NOMO-1 (cell line): Measurements from ENCODE around the gene OIP5.
"Not testable (repeated sequence)": the region's sequence is repeated elsewhere in the genome, so short reads cannot be mapped to it uniquely, and the experiment has no call there.

Source experiments
- DNase-seq, 2 experiments: peaks; one replicate each; lab custom pipeline; 2025; ENCODE audit not compliant: unreplicated experiment in 2 of 2; lab: John Stamatoyannopoulos, UW

Gene OIP5

DNA sequence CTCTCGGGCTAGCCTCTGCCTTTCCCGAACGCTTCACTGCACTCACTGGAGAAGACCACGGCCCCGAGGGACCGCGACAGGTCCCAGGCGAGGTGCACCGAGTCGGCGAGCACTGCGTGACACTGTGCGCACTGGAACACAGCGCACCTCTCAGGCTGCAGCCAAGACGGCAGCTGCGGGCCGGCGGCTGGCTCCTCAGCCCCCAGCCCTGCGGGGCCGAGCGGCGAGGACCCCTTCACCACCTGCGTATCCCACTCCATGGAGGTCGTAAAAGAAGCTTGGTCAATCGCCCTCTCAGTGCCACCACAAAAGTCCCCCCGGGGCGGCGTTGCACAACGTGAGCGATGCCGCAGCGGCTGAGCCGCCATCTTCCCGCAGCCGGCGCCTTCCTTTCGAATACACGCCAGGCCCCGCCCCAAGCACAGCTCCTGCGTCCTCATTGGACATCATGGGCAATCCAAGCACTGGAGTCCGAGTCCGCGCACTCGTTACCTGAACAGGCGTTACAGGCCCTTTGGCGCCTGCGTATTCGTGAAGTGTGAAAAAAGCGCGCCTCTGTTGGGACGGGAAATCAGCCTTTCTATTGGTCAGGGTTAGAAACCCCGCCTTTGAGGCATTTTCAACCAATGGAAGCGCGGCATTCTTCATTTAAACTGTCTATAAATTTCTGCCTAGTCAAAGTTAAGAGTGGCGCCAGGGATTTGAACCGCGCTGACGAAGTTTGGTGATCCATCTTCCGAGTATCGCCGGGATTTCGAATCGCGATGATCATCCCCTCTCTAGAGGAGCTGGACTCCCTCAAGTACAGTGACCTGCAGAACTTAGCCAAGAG, at the start of gene OIP5, which contains the start of gene NUSAP1:
OIP5 (minus strand) TSS at position 398 of the 832 bp plus-strand sequence; CDS start at position 368, 30 bp downstream.
NUSAP1 (plus strand) TSS at position 688 of the 832 bp plus-strand sequence; CDS start at position 765, 77 bp downstream.
- peak; percentile 99 for DNase-seq

DNA sequence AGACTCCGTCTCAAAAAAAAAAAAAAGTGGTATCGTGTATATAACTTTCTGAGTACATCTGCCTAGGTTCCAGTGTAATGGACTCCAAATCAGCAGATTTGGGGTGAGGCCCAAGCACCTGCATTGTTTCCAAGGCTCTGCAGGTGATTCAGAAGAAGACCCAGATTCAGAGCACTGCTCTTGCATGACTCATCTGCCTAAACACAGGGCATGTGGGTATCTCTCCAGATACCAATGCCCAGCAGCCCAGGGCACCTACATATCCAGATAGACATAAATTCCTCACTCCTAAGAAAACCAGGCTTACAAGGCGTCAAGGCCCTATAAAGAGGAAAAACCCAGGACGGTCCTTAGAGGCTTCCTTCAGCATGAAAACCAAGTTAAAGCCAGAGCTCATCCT, 45.6 kb upstream of the OIP5 start:
- DNase-seq = no peak

GRCh38 chr15:41367418-41367817, 35.0 kb upstream of the OIP5 start:
- no peak for DNase-seq

- no peak for DNase-seq
These were observed 22.0 kb upstream of the OIP5 start for GRCh38 chr15:41354371-41354770.

- DNase-seq = no peak
These were observed 17.8 kb upstream of the OIP5 start for GRCh38 chr15:41350057-41350717.

DNA sequence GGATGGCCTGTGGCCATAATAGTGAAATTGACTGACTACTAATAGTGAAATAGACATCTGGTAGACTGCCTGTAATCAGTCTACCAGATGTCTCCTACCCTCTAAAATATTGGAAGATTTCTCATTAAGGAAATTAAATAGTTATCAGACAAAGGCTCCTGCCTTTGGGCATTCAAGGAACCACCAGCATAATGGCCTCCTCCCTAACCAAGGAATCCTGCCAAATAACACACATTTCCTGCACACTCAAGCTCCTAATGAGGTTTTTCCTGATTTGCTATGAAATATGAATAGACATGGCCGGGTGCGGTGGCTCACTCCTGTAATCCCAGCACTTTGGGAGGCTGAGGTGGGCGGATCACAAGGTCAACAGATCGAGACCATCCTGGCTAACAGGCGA, 14.8 kb upstream of the OIP5 start:
- DNase-seq = no peak

DNA sequence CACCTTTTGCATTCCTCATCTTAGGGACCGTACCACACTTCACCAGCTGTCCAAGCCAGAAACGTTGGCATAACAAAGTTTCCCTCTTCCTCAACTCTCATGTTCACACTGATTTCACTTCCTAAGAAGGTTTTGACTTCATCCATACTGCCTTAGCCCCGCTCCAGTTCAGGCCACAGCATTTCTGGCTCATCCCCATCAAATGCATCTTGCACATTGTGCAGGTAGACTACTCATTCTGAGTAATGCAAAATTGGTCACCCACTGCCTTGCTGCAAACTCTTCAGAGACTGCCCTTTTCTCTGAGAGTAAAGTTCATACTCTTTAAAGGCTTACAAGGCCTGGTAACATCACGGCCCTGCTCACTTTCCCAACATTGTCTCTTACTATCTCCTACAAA, 9.1 kb upstream of the OIP5 start:
- no peak for DNase-seq

- DNase-seq = no peak
These were observed 7.9 kb upstream of the OIP5 start for GRCh38 chr15:41340189-41340695.

DNA sequence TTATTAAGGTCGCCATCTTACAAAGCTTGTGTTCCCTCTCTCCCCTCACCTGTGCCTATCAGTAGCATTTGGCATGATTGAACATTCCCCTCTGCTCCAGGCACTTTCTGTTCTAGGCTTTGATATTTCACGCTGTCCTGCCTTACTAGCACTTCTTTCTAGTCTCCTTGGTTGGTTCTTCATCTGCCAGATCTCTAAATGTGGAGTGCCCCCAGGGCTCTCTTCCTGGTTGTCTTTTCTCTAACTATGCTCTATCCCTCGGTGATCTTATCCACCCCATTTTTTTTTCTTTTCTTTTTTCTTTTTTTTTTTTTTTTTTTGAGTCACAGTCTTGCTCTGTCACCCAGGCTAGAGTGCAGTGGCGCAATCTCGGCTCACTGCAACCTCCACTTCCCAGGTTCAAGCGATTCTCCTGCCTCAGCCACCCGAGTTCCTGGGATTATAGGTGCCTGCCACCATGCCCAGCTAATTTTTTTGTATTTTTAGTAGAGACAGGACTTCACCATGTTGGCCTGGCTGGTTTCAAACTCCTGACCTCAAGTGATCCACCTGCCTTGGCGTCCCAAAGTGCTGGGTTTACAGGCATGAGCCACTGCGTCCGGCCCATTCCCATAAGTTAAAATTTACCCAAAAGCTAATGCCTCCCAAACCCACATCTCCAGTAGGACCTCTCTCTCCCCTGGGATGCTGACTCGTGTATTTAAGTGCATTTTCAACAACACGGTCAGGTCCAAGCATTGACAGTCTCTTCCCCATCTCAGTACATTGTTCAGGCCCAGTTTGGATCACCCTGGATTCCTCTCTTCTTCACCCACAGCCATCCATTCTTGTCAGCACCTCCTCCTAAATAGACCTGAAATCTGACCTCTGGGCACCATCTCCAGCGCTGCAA, 5.5 kb upstream of the OIP5 start:
- no peak for DNase-seq

- DNase-seq = no peak
These were observed 4.7 kb upstream of the OIP5 start for GRCh38 chr15:41337047-41337446.

DNA sequence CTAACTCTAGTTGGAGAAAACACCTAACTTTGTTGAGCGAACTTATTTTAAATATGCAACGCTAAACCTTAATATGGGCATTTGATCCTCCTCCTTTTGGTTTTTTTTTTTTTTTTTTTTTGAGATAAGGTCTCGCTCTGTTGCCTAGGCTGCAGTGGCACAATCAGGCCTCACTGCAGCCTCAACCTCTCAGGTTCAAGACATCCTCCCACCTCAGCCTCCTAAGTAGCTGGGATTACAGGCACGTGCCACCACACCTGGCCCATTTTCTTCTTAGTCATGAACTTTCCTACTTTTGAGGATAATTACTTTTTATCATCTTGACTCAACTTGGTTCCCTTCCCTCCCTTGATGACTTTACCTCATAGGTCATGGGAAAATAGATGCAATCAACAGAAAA, 4.2 kb upstream of the OIP5 start:
- no peak for DNase-seq

DNA sequence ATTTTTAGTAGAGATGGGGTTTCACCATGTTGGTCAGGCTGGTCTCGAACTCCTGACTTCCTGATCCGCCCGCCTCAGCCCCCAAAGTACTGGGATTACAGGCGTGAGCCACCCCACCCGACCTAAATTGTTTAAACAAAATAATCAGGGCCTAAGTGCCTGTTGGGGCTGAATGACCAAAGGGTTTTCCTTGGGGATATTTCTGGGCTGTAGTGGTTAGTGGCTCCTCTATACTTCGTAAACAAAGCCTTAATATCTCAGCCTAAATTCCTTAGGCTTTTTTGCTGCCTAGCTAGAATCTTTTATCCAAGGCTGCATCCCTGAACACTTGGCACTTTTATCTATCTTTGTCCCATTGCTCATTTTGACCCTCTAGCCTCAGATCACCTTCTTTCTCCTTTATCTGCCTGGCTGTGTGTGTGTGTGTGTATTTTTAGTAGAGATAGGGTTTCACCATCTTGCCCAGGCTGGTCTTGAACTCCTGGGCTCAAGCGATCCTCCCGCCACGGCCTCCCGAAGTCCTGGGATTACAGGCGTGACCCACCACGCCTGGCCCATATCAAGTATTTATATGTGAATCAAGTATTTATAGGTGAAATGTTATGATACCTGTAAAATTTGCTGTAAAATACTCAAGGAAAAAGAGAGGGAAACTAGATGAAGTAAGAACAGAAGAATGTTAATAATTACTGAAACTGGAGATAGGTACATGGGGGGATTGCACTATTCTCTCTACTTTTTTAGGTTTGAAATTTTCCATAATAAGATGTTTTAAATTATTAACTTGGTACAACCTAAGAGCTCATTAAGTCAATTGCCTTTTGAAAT, 2.1 kb upstream of the OIP5 start:
- DNase-seq = no peak

- DNase-seq = peak; percentile 41 to 71
These were observed 703 bp upstream of the OIP5 start for GRCh38 chr15:41333026-41333562.

GRCh38 chr15:41331833-41332193, 578 bp downstream of the OIP5 start:
- DNase-seq = peak in 1 of 2 experiments; percentile 27

DNA sequence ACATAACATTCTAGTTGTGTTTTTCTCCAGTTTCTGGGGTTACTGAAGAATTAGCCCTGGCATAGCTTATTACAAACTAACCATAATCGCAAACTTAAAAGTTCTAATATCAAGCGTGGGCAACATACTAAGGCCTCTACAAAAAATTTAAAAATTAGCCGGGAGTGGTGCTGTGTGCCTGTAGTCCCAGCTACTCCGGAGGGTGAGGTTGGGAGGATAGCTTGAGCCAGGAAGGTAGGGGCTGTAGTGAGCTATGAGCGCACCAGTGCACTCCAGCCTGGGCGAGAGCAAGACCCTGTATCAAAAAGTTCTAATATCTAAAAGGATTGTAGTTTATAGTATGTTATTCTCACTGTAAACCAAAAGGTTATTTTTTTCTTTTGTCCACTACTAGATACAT, 1.1 kb downstream of the OIP5 start:
- DNase-seq = no peak

GRCh38 chr15:41323611-41324010, 8.8 kb downstream of the OIP5 start:
- DNase-seq = no peak

- not testable (repeated sequence) for DNase-seq
These were observed 11.5 kb downstream of the OIP5 start for GRCh38 chr15:41320805-41321330.

- DNase-seq = no peak
These were observed 23.0 kb downstream of the OIP5 start for GRCh38 chr15:41309226-41309905.

- no peak for DNase-seq
These were observed 24.7 kb downstream of the OIP5 start for GRCh38 chr15:41307679-41308078.
